Uterus (tissue), 4 donors: ENCODE data around the gene AJM1. TPM values are rescaled to one million over a fixed set of nuclear protein-coding genes. Genes with fewer than 3 reads are reported as not detected.

Experiments
- DNase-seq, 2 donors: peaks; one replicate each; pipeline ENCODE4 v3.0.0-alpha.2; 2019 to 2020
- H3K27ac ChIP-seq, 2 donors: fragments of 200-600 bp; sonication (generic); 1 replicate in 1 of 2; 2 replicates in 1 of 2; pipeline ENCODE4 v1.5.1; 2016 to 2018
- H3K27me3 ChIP-seq, 2 donors: fragments of 200-600 bp; sonication (generic); one replicate each; pipeline ENCODE4 v1.5.1; 2018 to 2019; ENCODE audit warnings: control low read depth in 1 of 2
- H3K36me3 ChIP-seq, 2 donors: fragments of 200-600 bp; sonication (generic); one replicate each; pipeline ENCODE4 v1.5.1; 2019; ENCODE audit warnings: control low read depth in 1 of 2
- H3K4me1 ChIP-seq, 2 donors: fragments of 200-600 bp; sonication (generic); one replicate each; pipeline ENCODE4 v1.5.1; 2018 to 2019; ENCODE audit warnings: control low read depth in 1 of 2
- H3K4me3 ChIP-seq, 2 donors: fragments of 200-600 bp; sonication (generic); 1 replicate in 1 of 2; 2 replicates in 1 of 2; pipeline ENCODE4 v1.5.1; 2018 to 2019; ENCODE audit warnings: mild to moderate bottlenecking in 1 of 2
- H3K9me3 ChIP-seq, 2 donors: fragments of 200-600 bp; sonication (generic); one replicate each; pipeline ENCODE4 v1.5.1; 2019; ENCODE audit warnings: control low read depth in 1 of 2
- CTCF ChIP-seq, 4 experiments: fragments of 200-600 bp in 2 of 4; fragments of 450-650 bp in 2 of 4; sonication (generic) in 2 of 4; IDR thresholded peaks; one replicate each; pipeline ENCODE4 v1.5.1; 2016 to 2019; ENCODE audit warnings: antibody characterized with exemption in 4 of 4, mild to moderate bottlenecking in 2 of 4, moderate library complexity in 1 of 4
- POLR2A ChIP-seq, 2 donors: fragments of 450-650 bp; IDR thresholded peaks; one replicate each; pipeline ENCODE4 v1.6.1; 2016; ENCODE audit warnings: antibody characterized with exemption in 2 of 2, mild to moderate bottlenecking in 1 of 2, moderate library complexity in 1 of 2
- intact Hi-C: fragments of 100-400 bp; cut with DNase I; formaldehyde crosslinking; loops from one replicate; pipeline ENCODE4 v1.15.1; 2023; ENCODE audit warnings: low total_unique reads
- total RNA-seq, 4 donors: library from RNA; depleted of rRNA in 3 of 4; stranded (reverse); fragments of >200 nt in 3 of 4; gene quantifications; one replicate each; pipeline versions ENCODE4 v1.1.0 to v1.2.4, GENCODE V29; 2014 to 2023
- donor health status: DM: yes; HTN: yes; CAD: no.

Gene AJM1
- total RNA-seq, 4 donors from 2014 or later = 1.3 to 3.6 (median 3.6) TPM; not detected in 1

- no peak overlapping the region for H3K4me3 ChIP-seq
- intact Hi-C loops = no loop called here
- H3K4me1 ChIP-seq = peaks cover 0 to 5% of the 10 kb centered on the region in 2 donors
- TF ChIP-seq POLR2A (IDR thresholded peaks at IDR 0.05) (no peak), CTCF (IDR thresholded peaks at IDR 0.05) (no peak)
- no peak for DNase-seq
- no peaks in the 10 kb centered on the region for H3K36me3 ChIP-seq
- H3K27ac ChIP-seq = no peak overlapping the region
- H3K9me3 ChIP-seq = no peaks in the 10 kb centered on the region
- no peaks in the 10 kb centered on the region for H3K27me3 ChIP-seq
Observed at GRCh38 chr9:136826188-136826541, 16.1 kb upstream of the AJM1 start.

GRCh38 chr9:136826703-136827582 is 15.3 kb upstream of the AJM1 start:
- DNase-seq = no peak
- TF ChIP-seq CTCF (IDR thresholded peaks at IDR 0.05) = no peak
- TF ChIP-seq POLR2A (IDR thresholded peaks at IDR 0.05) = no peak
- Histone ChIP-seq H3K4me3 (no peak overlapping the region), H3K36me3 (no peaks in the 10 kb centered on the region), H3K4me1 (no peaks in the 10 kb centered on the region), H3K9me3 (no peaks in the 10 kb centered on the region), H3K27me3 (no peaks in the 10 kb centered on the region), H3K27ac (no peak overlapping the region)
- intact Hi-C loops = no loop called here

- no peak for DNase-seq
- intact Hi-C loops = no loop called here
- no peaks in the 10 kb centered on the region for H3K27me3 ChIP-seq
Observed at GRCh38 chr9:136827794-136828473, 14.3 kb upstream of the AJM1 start.

GRCh38 chr9:136828474-136829140 is 13.7 kb upstream of the AJM1 start:
- no peaks in the 10 kb centered on the region for H3K27me3 ChIP-seq
- no peaks in the 10 kb centered on the region for H3K4me1 ChIP-seq
- no peak for DNase-seq
- no peaks in the 10 kb centered on the region for H3K36me3 ChIP-seq
- no peak for TF ChIP-seq POLR2A (IDR thresholded peaks at IDR 0.05)
- no peak for TF ChIP-seq CTCF (IDR thresholded peaks at IDR 0.05)
- no peaks in the 10 kb centered on the region for H3K9me3 ChIP-seq
- intact Hi-C loops = no loop called here
- no peak overlapping the region for H3K27ac ChIP-seq
- no peak overlapping the region for H3K4me3 ChIP-seq

More at GRCh38 chr9:136827794-136828473, 14.3 kb upstream of the AJM1 start:
- Histone ChIP-seq H3K36me3 (no peaks in the 10 kb centered on the region), H3K4me1 (no peaks in the 10 kb centered on the region), H3K9me3 (no peaks in the 10 kb centered on the region), H3K4me3 (no peak overlapping the region), H3K27ac (no peak overlapping the region)
- TF ChIP-seq CTCF (IDR thresholded peaks at IDR 0.05) (no peak), POLR2A (IDR thresholded peaks at IDR 0.05) (no peak)

GRCh38 chr9:136829412-136829811 is 12.9 kb upstream of the AJM1 start:
- H3K27ac ChIP-seq = no peak overlapping the region
- H3K9me3 ChIP-seq = no peaks in the 10 kb centered on the region
- intact Hi-C loops = no loop called here
- H3K36me3 ChIP-seq = no peaks in the 10 kb centered on the region
- H3K4me1 ChIP-seq = no peaks in the 10 kb centered on the region
- no peaks in the 10 kb centered on the region for H3K27me3 ChIP-seq
- H3K4me3 ChIP-seq = no peak overlapping the region
- TF ChIP-seq POLR2A (IDR thresholded peaks at IDR 0.05) (no peak), CTCF (IDR thresholded peaks at IDR 0.05) (no peak)
- DNase-seq = no peak
